Adrenal gland (tissue), 12 donors: ENCODE data around the gene EHBP1. TPM values are rescaled to one million over a fixed set of nuclear protein-coding genes. Genes with fewer than 3 reads are reported as not detected.

Experiments
- DNase-seq, 7 donors: peaks; one replicate each; pipeline ENCODE4 v3.0.0-alpha.2; 2019 to 2020
- H3K27ac ChIP-seq, 5 donors: fragments of 200-600 bp; sonication (generic) in 4 of 5; 1 replicate in 3 of 5; 2 replicates in 2 of 5; pipeline versions ENCODE4 v1.5.1 to v1.8.0; 2016 to 2020; ENCODE audit warnings: mild to moderate bottlenecking in 1 of 5
- H3K27me3 ChIP-seq: fragments of 200-600 bp; 2 replicates; pipeline ENCODE4 v1.8.0; 2021
- H3K36me3 ChIP-seq, 2 donors: fragments of 200-600 bp; replicated peaks in 1 of 2; 1 replicate in 1 of 2; 2 replicates in 1 of 2; pipeline versions ENCODE4 v1.5.1 to v1.8.0; 2018 to 2022
- H3K4me1 ChIP-seq, 2 donors: fragments of 200-600 bp; replicated peaks in 1 of 2; 1 replicate in 1 of 2; 2 replicates in 1 of 2; pipeline versions ENCODE4 v1.5.1 to v1.8.0; 2018 to 2021
- H3K4me3 ChIP-seq, 4 donors: fragments of 200-600 bp; sonication (generic) in 3 of 4; one replicate each; pipeline ENCODE4 v1.5.1; 2016 to 2018
- H3K9me3 ChIP-seq, 3 donors: fragments of 200-600 bp; sonication (generic) in 1 of 3; replicated peaks in 1 of 3; 1 replicate in 2 of 3; 2 replicates in 1 of 3; pipeline versions ENCODE4 v1.5.1 to v1.8.0; 2016 to 2021
- POLR2A ChIP-seq, 2 donors: fragments of 450-650 bp; IDR thresholded peaks; one replicate each; pipeline ENCODE4 v1.6.1; 2017; ENCODE audit warnings: antibody characterized with exemption in 2 of 2, mild to moderate bottlenecking in 2 of 2, moderate library complexity in 1 of 2
- WGBS, 4 donors: extraction: QIAGEN DNeasy Blood & Tissue Kit in 2 of 4; methylation state at CpG; one replicate each; pipeline versions ENCODE4 v1.1.5 to v1.1.7; 2013 to 2017; 5-methylcytosine and 5-hydroxymethylcytosine counted together
- intact Hi-C, 2 donors: fragments of 100-400 bp; cut with DNase I; formaldehyde crosslinking; loops; one replicate each; pipeline versions ENCODE4 v1.14.1 to v1.15.0; 2022 to 2023
- polyA plus RNA-seq, 3 donors: library from polyadenylated mRNA; stranded (reverse); fragments of 200-250 nt in 2 of 3; fragments of 350-450 nt in 1 of 3; fragmentation: Illumina TruSeq in 1 of 3; extraction: RNeasy Lipid Tissue Mini Kit (QIAGEN cat#74804) in 1 of 3; gene quantifications; one replicate each; pipeline ENCODE4 v1.2.3, GENCODE V29; 2013 to 2014
- total RNA-seq, 9 donors: library from RNA; depleted of rRNA in 4 of 9; stranded (reverse); fragments of >200 nt in 4 of 9; fragments of 120-200 nt in 1 of 9; fragmentation: NEBNext Ultra II Directional in 1 of 9; extraction: Animal tissue kit (Norgen Biotek cat#: 25700) in 1 of 9; gene quantifications; one replicate each; pipeline versions ENCODE4 v1.1.0 to v1.2.4, GENCODE V29; 2013 to 2023
- TF ChIP-seq, protein P1 (sequence below), 6 experiments: fragments of 450-650 bp in 4 of 6; fragments of 200-600 bp in 2 of 6; sonication (generic) in 1 of 6; IDR thresholded peaks; 1 replicate in 5 of 6; 2 replicates in 1 of 6; pipeline versions ENCODE4 v1.5.1 to v1.8.0; 2016 to 2021; ENCODE audit warnings: antibody characterized with exemption in 6 of 6, mild to moderate bottlenecking in 2 of 6, moderate library complexity in 1 of 6
- donor health status: healthy with polysubstance abuse.
- donor health status: Bipolar disorder and iron deficiency.
- donor health status: DM: yes; HTN: yes; CAD: no.
- donor health status: DM: no; HTN: no; CAD: no.
- donor health status: DM: no; HTN: no; CAD: no.
- donor health status: DM: yes; HTN: yes; CAD: no.

The EHBP1 gene
- total and polyA plus RNA-seq, 12 donors: 13.5 to 83.6 (median 46.3) TPM

DNA sequence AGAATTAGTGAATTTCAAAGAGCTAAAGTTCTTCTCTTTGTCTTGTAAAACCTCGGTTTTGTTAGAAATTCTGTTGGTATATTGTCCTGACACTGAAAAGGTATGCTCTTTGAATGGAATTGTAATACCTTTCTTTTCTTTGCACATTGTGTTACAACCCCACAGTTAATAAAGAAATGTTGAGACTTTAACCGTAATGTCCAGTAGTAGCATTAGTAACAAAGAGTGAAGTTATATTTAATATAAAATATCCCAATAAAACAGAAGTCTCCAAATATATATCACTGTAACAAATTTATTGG is 69.8 kb downstream of the EHBP1 start:
- no peak overlapping the region for H3K27ac ChIP-seq
- H3K27me3 ChIP-seq: no peaks in the 10 kb centered on the region
- H3K9me3 ChIP-seq: no peaks in the 10 kb centered on the region
- no peak overlapping the region for H3K4me3 ChIP-seq
- 25 to 27% (median 27%) methylated on average over 2 of the region's 2 CpGs for WGBS, 4 donors
- no peaks in the 10 kb centered on the region for H3K36me3 ChIP-seq
- TF ChIP-seq, protein P1, sequence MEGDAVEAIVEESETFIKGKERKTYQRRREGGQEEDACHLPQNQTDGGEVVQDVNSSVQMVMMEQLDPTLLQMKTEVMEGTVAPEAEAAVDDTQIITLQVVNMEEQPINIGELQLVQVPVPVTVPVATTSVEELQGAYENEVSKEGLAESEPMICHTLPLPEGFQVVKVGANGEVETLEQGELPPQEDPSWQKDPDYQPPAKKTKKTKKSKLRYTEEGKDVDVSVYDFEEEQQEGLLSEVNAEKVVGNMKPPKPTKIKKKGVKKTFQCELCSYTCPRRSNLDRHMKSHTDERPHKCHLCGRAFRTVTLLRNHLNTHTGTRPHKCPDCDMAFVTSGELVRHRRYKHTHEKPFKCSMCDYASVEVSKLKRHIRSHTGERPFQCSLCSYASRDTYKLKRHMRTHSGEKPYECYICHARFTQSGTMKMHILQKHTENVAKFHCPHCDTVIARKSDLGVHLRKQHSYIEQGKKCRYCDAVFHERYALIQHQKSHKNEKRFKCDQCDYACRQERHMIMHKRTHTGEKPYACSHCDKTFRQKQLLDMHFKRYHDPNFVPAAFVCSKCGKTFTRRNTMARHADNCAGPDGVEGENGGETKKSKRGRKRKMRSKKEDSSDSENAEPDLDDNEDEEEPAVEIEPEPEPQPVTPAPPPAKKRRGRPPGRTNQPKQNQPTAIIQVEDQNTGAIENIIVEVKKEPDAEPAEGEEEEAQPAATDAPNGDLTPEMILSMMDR (IDR thresholded peaks at IDR 0.05): peak in 1 of 6 experiments; percentile 3
- TF ChIP-seq POLR2A (IDR thresholded peaks at IDR 0.05): no peak
- DNase-seq: no peak
- intact Hi-C loops: loop anchor here in 1 of 2 donors (2.0 to 10.0 kb wide), 2 partner anchors 131 to 319 kb away; no protein-coding TSS in a partner anchor
- H3K4me1 ChIP-seq: peaks cover 3 to 17% of the 10 kb centered on the region in 2 donors

DNA sequence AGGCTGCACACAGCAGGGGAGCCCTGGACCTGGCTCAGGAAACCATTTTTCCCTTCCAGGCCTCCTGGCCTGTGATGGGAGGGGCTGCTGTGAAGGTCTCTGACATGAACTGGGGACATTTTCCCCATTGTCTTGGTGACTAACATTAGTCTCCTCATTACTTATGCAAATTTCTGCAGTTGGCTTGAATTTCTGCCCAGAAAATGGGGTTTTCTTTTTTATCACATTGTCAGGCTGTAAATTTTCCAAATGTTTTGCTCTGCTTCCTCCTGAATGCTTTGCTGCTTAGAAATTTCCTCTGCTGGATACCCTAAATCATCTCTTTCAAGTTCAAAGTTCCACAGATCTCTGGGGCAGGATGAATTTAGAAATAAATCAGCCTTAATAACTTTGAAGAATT is 78.2 kb downstream of the EHBP1 start:
- H3K4me1 ChIP-seq: peaks cover 0 to 5% of the 10 kb centered on the region in 2 donors

DNA sequence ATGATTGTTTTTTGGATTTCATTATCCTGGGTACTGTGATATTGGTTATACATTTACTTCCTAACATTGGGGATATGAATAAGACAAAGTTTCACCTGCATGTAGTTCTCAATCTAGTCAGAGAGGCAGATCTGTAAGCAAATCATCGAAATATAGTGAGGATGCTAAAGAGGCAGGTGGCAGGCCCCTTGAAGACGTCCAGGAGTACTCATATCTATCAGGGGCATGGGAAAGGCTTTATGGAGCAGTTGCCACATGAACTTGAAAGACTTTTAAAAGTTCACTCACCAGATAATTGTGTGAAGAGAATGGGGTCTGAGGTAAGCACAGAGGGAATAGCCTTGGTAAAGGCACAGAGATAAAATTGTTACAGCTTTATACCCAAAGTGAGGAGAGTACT is 78.8 kb downstream of the EHBP1 start:
- intact Hi-C loops: no loop called here
- H3K36me3 ChIP-seq: no peaks in the 10 kb centered on the region
- TF ChIP-seq, protein P1 (IDR thresholded peaks at IDR 0.05): no peak
- no peak for TF ChIP-seq POLR2A (IDR thresholded peaks at IDR 0.05)
- WGBS, 4 donors: 48 to 85% (median 74%) methylated on average over 2 of the region's 2 CpGs
- no peaks in the 10 kb centered on the region for H3K27me3 ChIP-seq
- H3K4me3 ChIP-seq: no peak overlapping the region
- H3K27ac ChIP-seq: peak overlapping the region in 1 of 5 donors; percentile 4
- no peaks in the 10 kb centered on the region for H3K9me3 ChIP-seq
- no peak for DNase-seq
- peaks cover under 1 to 9% of the 10 kb centered on the region in 2 donors for H3K4me1 ChIP-seq

More for the DNA sequence above, 78.2 kb downstream of the EHBP1 start:
- TF ChIP-seq, protein P1 (IDR thresholded peaks at IDR 0.05): no peak
- no peak for TF ChIP-seq POLR2A (IDR thresholded peaks at IDR 0.05)
- H3K27ac ChIP-seq: peak overlapping the region in 1 of 5 donors; percentile 24
- H3K9me3 ChIP-seq: no peaks in the 10 kb centered on the region
- peak in 1 of 7 donors; percentile 23 for DNase-seq
- intact Hi-C loops: no loop called here
- H3K27me3 ChIP-seq: no peaks in the 10 kb centered on the region
- no peaks in the 10 kb centered on the region for H3K36me3 ChIP-seq
- no peak overlapping the region for H3K4me3 ChIP-seq

DNA sequence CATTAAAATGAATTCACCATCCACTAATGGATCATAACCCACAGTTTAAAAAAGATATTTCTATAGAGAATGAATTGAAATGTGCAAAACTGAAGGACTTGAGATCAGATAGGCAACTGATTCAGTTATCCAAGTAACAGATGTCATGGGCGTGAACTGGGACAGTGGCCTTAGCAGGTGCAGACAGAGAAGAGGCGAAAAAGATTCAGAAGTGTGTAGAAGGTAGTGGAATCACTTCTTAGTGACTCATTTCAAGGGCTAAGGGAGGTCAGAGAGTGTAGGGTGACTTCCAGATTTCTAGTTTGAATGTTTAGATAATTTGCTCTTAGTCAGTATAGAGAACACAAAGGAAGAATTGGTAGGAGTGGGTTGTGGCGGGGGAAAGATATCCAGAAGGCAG is 79.7 kb downstream of the EHBP1 start:
- TF ChIP-seq, protein P1 (IDR thresholded peaks at IDR 0.05): no peak
- TF ChIP-seq POLR2A (IDR thresholded peaks at IDR 0.05): no peak
- DNase-seq: no peak
- H3K27ac ChIP-seq: no peak overlapping the region
- intact Hi-C loops: no loop called here
- peaks cover 0 to 4% (median 0%) of the 10 kb centered on the region in 3 donors for H3K9me3 ChIP-seq
- H3K4me1 ChIP-seq: peaks cover 9 to 18% of the 10 kb centered on the region in 2 donors
- H3K36me3 ChIP-seq: no peaks in the 10 kb centered on the region
- no peak overlapping the region for H3K4me3 ChIP-seq
- WGBS, 4 donors: 89 to 92% (median 91%) methylated on average over 3 of the region's 3 CpGs
- H3K27me3 ChIP-seq: no peaks in the 10 kb centered on the region
